ENCODE measurements around the gene FHOD3. TPM values are rescaled to one million over a fixed set of nuclear protein-coding genes. Genes with fewer than 3 reads are reported as not detected.

FHOD3 gene
- total and polyA plus RNA-seq, 2 of the 4 experiments (the other 2 are of a cell fraction): 14.6 to 16.0 TPM

GRCh38 chr18:36451454-36452251 is 154.1 kb downstream of the FHOD3 start:
- Histone ChIP-seq H3K18ac (ENCODE audit: low read depth, low read length) (no peak overlapping the region), H2AK9ac (replicated peaks; ENCODE audit: low read depth, low read length, poor library complexity) (no peak overlapping the region), H3K79me1 (ENCODE audit: low read depth in 1 of 2, low read length in 2 of 2) (peaks cover 8 to 12% of the 10 kb centered on the region in 2 experiments; a peak in 1 of 4 replicates), H3K9ac (ENCODE audit: low read depth, low read length) (no peak overlapping the region), H2BK5ac (ENCODE audit: low read depth, low read length, poor library complexity, severe bottlenecking) (no peak overlapping the region), H2AFZ (replicated peaks; ENCODE audit: low read length, poor library complexity) (no peak overlapping the region), H2BK120ac (ENCODE audit: low read depth, low read length) (no peak overlapping the region; the same call in 1 of the 2 replicates), H3K4me2 (ENCODE audit: low read depth, low read length) (no peak overlapping the region), H3K36me3 (ENCODE audit: control insufficient read depth, insufficient read depth, low read length) (no peaks in the 10 kb centered on the region), H3K9me3 (ENCODE audit: control insufficient read depth, insufficient read depth, low read length) (no peaks in the 10 kb centered on the region), H3K14ac (replicated peaks; ENCODE audit: low read depth, low read length) (peak overlapping the region; percentile 36; the same call in 1 of the 2 replicates), H4K91ac (ENCODE audit: insufficient read depth, low read depth, low read length) (no peak overlapping the region; the same call in 1 of the 2 replicates), H4K20me1 (ENCODE audit: insufficient read depth, low read length) (no peaks in the 10 kb centered on the region), H3K4me1 (ENCODE audit: control insufficient read depth, insufficient read depth, low read length) (peaks cover 12% of the 10 kb centered on the region), H4K8ac (ENCODE audit: low read depth in 2 of 2, low read length in 2 of 2) (no peak overlapping the region), H2BK20ac (ENCODE audit: low read depth, low read length) (no peak overlapping the region), H4K5ac (ENCODE audit: low read depth, low read length) (no peak overlapping the region), H3K9me1 (ENCODE audit: insufficient read depth, low read length) (peaks cover 5% of the 10 kb centered on the region; the same call in 1 of the 2 replicates), H3K23ac (ENCODE audit: low read depth, low read length) (no peak overlapping the region), H3K27me3 (ENCODE audit: control insufficient read depth, insufficient read depth, low read length) (no peaks in the 10 kb centered on the region), H2AK5ac (ENCODE audit: low read depth, low read length) (peak overlapping the region; percentile 84), H3K56ac (ENCODE audit: extremely low read depth, insufficient read depth, low read length) (no peak overlapping the region), H2BK15ac (ENCODE audit: low read depth, low read length) (no peak overlapping the region; the same call in 2 of the 3 replicates), H3K4me3 (ENCODE audit: insufficient read depth, low read depth, low read length) (no peak overlapping the region), H3K4ac (ENCODE audit: low read depth, low read length) (peak overlapping the region; percentile 15), H3K27ac (ENCODE audit: insufficient read depth, low read length) (no peak overlapping the region)
- TF ChIP-seq RCOR1 (IDR thresholded peaks at IDR 0.05; ENCODE audit: insufficient replicate concordance, low read length): no peak
- no peak for TF ChIP-seq CTCF (conservative IDR thresholded peaks at IDR 0.05; ENCODE audit: low read depth, low read length)
- TF ChIP-seq USF2 (IDR thresholded peaks at IDR 0.05; ENCODE audit: low read depth, low read length): no peak
- no peak for TF ChIP-seq MXI1 (IDR thresholded peaks at IDR 0.05; ENCODE audit: borderline replicate concordance, low read depth, low read length)
- TF ChIP-seq ELK1 (IDR thresholded peaks at IDR 0.05; ENCODE audit: borderline replicate concordance, low read depth, low read length): no peak
- in situ Hi-C loops (cut with MboI; ENCODE audit: low sequenced_read_pairs) (no loop called here), dilution Hi-C loops (cut with HindIII; ENCODE audit: low sequenced_read_pairs, unreplicated experiment) (no loop called here), intact Hi-C loops (cut with micrococcal nuclease) (no loop called here)
- ChIA-PET POLR2A (ENCODE audit: unreplicated experiment) (no interaction called here), CTCF (no interaction called here)
- 88% methylated on average over 5 of the region's 15 CpGs; no CpG with 5 or more reads in 1 of the 2 experiments for WGBS, 2 experiments (ENCODE audit: extremely low coverage in 2 of 2, insufficient read length in 1 of 2)
- DNase-seq (no peak), ATAC-seq (ENCODE audit: low read depth) (no peak)
- no TSS peak for BruUV-seq (replicated peaks)

All from IMR-90 (cell line).